ENCODE results near the gene C1QL1.

The C1QL1 gene

GRCh38 chr17:44989552-44990138, 21.5 kb upstream of the C1QL1 start:
- DNase-seq (ENCODE audit: low read depth, low spot score) = no peak

DNA sequence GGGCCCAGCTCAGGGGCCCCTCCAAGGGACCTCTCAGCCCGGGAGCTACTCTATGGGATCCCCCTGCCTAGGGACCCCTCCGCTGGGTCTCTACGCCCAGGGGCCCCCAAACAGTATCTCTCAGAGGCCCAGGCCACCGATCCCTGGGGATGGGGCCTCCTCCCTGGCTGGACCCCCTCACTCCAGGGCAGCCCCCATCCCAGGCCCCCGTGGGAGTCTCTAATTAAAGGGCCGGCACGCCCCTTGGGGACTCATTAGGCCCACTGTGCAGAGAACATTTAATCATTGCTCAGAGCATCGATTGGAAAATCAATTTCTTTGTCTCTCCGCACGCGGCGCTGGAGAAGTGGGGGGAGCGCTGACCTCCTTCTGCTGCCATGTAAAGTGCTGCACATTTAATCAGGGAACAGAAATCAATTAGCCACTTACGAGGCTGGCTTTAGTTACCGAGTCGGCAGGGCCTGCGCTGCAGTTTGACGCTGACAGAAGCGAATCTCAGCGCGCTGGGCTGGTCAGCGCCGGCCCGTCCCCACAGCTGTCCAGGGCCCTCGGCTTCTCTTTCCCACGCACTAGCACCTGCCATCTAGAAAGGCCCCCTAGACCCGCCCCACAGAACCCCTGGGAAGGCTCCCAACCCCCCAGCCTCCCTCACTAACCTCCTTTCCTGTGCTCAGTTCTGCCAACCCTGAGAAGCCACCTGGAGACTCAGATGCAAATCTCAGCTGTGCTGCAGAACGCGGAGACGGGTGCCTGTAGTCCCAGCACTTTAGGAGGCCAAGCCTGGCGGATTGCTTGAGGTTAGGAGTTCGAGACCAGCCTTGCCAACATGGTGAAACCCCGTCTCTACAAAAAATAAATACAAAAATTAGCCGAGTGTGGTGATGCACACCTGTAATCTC, 20.2 kb upstream of the C1QL1 start:
- DNase-seq (ENCODE audit: low read depth, low spot score) = no peak

- no peak for DNase-seq (ENCODE audit: low read depth, low spot score)
These were observed 15.5 kb upstream of the C1QL1 start for GRCh38 chr17:44983563-44983962.

DNA sequence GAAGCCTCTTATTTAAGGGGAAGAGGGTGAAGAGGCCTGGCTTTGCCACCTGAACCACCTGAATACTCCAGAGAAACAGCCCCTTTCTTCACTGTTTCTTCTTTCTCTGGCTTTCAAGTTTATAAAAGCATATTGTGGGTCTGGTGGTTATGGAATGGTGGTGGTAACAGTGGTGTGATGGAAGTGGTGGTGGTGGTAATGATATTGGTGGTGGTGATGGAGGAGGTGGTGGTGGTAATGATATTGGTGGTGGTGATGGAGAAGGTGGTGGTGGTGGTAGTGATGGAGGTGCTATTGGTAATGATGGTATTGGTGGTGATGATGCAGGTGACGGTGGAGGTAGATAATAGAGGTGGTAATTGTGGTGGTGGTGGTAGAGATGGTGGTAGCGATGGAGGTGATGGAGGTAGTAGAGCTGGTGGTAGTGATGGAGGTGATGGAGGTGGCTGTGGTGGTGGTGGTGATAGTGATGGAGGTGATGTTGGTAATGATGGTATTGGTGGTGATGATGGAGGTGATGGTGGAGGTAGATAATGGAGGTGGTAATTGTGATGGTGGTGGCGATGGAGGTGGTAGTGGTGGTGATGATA, 14.1 kb upstream of the C1QL1 start:
- DNase-seq (ENCODE audit: low read depth, low spot score) = no peak

DNA sequence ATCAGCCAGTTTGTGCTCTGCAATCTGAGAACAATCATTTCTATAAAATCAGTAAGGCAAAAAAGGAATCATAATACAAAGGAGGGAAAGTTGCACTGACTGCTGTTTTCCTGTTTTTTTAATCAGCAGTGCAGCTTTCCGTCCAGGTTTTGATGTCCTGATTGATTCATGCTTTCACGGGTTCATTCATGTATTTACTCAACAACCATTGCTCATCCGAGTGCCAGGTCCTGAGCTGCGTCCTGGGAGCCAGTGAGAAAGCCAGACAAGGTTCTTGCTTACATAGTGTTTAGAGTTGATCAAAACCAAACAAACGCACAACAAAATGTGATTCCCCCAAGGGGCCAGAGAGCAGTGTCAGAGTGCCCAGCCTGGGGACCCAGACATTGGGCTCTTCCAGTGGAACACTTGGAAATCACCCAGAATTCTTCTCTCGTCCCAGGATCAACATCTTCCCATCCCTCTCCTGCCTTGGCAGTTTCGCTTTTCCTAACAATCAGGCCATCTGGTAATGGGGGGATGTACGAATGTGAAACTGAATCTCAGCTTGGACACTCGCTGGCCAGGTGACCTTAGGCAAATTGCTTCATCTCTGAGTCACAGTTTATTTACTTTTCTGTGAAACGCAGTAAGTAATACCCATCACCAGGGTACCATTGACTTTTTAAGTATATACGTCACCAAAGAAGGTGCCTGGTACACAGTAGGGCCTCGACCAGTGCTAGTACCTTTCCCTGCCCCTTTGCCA, 13.3 kb upstream of the C1QL1 start:
- DNase-seq (ENCODE audit: low read depth, low spot score) = peak; percentile 72

GRCh38 chr17:44979426-44979995, 11.4 kb upstream of the C1QL1 start:
- DNase-seq (ENCODE audit: low read depth, low spot score) = no peak

DNA sequence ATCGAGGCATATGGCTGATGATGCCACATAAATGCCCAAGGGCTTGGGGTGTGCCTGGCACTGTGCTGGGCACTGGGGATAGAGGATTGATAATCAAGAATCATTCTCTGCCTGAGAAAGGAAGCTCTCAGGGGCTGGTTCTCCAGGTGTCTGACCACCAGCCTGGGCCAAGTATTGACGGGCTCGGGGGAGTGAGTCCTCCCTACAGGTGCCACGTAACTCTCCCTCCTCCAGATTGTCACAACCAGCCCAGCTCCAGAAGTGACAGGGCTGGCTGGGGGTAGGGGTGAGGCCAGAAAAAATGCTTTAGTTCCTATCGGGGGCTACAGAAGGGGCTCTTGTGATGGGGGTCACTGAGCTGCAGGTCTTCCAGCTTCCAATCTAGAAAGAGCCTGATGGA, 10.7 kb upstream of the C1QL1 start:
- no peak for DNase-seq (ENCODE audit: low read depth, low spot score)

GRCh38 chr17:44977814-44978550, 9.9 kb upstream of the C1QL1 start:
- DNase-seq (ENCODE audit: low read depth, low spot score) = no peak

- no peak for DNase-seq (ENCODE audit: low read depth, low spot score)
These were observed 9.0 kb upstream of the C1QL1 start for GRCh38 chr17:44977065-44977464.

DNA sequence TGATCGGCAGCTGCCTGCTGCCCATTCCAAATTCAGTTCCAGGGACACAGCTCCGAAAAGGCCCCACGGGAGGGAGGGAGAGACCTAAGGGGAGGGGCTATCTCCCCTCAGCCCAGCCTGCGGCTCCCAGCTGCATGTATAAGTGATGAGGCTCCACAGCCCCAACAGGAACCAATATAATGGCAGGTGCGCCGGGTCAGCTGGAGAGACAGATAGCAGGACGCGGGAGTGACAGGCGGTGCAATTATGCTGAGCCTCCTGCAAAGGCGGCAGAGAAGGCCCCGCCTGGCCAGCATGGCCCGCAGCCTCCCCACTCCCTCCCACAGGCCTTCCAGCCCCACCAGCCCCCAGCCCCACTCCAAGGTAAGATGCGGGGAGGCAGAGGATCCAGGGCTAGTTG, 8.1 kb upstream of the C1QL1 start:
- DNase-seq (ENCODE audit: low read depth, low spot score) = no peak

GRCh38 chr17:44972953-44973352, 4.8 kb upstream of the C1QL1 start:
- DNase-seq (ENCODE audit: low read depth, low spot score) = no peak

GRCh38 chr17:44971776-44972483, 3.8 kb upstream of the C1QL1 start:
- DNase-seq (ENCODE audit: low read depth, low spot score) = no peak

- DNase-seq (ENCODE audit: low read depth, low spot score) = no peak
These were observed 2.1 kb upstream of the C1QL1 start for GRCh38 chr17:44970136-44970741.

- DNase-seq (ENCODE audit: low read depth, low spot score) = no peak
These were observed 1.2 kb upstream of the C1QL1 start for GRCh38 chr17:44969144-44969780.

DNA sequence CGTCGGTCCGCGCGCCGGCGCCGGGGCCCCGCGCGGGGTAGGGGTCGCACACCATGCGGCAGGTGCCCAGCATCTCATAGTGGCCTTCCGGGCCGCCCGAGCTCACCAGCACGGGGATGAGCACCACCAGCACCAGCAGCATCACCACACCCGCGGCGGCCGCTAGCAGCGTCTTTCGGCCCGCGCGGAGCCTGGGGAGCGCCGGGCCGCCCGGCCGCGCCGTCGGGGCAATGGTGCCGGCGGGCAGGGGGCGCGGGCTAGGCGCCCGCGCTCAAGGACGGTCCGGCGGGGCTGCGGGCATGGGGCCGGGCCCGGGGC, 237 bp downstream of the C1QL1 start:
- DNase-seq (ENCODE audit: low read depth, low spot score) = no peak

DNA sequence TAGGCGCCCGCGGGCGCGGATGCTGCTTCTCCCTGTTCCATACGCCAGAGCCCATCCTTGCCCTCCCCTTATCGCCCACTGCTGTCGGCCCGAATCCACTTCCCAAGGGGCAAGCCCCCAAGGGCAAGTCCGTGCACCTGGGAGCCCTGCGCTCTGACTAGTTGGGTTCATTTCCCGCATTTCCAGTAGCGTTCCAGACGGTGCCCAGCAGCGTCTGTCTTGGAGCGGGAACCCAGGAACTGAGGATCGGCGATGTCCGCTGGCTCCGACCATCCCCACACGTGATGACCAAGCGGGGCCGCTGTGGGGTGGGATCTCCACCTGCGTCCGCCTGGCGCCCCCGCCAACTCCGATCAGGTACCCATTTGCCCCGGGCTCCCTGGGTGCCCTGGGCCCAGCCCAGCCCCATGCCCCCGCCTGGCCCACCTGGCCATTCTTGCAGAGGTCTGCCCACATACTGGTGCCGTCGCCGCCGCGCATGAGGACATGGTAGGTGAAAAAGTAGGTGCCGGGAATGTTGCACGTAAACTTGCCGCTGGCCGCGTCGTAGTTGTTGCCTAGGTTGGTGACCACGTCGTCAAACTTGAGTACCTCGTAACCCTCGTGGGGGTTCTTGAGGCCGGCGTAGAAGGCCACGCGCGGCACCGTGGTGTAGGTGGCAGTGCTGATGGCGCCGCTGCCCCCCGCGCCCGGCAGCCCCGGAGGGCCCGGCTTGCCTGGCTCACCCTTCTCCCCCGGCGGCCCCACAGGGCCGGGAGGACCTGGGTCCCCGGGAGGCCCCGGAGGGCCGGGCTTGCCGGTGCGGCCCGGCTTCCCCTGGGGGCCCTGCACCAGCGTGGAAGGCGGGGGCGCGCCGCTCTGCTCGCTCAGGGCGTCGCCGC, 837 bp downstream of the C1QL1 start:
- DNase-seq (ENCODE audit: low read depth, low spot score) = no peak

DNA sequence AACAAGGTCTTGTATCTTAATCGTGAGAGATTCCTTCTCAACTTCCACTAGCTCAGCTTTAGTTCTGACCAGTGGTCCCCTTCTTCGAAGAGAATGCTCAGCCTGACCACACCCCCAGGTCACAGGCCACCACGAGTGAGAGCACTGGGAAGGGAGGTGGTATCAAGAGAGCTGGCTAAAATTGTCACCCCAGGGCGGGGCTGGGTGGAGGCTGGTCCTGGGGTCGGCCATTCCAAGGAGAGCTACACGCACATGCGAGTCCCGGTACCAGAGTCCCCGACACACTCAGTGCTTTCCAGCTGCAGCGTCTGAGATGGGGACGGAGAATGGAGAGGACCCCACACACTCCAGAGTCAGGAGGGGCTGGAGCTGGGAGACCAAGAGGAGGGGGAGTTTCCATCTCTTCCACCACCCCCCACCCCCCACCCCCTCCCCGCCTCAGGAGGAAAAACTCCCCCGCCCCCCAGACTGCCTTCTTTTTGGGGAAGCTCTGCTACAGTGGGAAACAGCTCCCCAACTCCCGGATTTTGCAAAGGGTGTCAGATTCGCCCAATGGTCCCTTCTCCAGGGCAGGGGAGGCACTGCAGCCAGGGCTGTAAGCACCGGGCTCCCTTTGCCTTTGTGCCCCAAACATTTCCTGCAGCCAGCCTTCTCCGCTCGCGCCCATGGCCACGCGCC, 1.6 kb downstream of the C1QL1 start:
- DNase-seq (ENCODE audit: low read depth, low spot score) = no peak

Data from smooth muscle cell of the brain vasculature (primary cell).